ENCODE results near the gene LY6G6C.
A peak's percentile ranks its signal among the peaks of the same experiment; 100 is the strongest.

The LY6G6C gene, protein sequence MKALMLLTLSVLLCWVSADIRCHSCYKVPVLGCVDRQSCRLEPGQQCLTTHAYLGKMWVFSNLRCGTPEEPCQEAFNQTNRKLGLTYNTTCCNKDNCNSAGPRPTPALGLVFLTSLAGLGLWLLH

DNA sequence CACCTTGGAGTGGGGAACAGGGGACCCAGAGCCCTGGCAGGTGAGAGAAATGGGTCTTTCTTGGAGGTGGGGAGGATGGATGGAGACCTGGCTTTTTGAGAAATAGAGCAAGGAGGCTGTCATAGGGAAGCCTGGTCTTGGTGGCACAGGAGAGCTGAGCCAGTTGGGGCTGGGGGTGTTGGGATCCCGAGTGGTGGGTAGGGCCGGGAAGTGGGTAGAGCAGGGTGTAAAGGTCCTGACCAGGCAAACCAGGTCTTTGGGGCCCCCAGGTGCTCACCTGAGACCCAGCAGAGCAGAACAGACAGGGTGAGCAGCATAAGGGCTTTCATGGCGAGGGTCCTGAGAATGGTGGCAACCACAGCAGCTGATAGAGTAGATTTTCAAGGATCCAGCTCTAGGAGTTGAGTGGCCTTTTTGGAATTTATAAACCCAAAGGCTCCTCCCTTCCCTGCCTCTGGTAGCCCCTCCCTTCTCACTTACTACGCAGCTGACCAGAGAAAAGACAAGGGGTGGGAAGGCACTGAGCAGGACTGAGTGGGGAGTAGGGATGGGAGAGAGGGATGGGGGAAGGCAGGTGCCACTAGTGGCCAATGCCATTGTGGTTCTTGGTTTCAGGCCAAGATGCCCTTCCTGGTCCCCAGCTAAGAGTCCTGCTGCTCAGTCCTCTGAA is at the start of gene LY6G6C:
Gene LY6G6C (minus strand): TSS at position 396 of the 670 bp plus-strand sequence. CDS start 67 bp downstream, at position 329.
- DNase-seq = no peak

DNA sequence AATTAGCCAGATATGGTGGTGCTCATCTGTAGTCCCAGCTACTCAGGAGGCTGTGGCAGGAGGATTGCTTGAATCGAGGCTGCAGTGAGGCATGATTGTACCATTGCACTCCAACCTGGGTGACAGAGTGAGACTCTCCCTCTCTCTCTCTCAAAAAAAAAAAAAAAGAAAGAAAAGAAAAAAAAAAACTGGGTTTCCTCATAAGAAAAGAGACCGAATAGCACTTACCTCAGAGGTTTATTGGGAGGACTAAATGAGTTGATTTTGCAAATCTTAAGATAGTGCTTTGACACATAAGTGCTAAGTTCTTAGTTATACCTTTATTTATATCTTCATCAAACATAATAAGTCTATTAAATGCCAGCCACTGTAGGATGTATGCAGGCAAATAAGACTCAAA is 49.3 kb upstream of the LY6G6C start:
- DNase-seq = no peak

DNA sequence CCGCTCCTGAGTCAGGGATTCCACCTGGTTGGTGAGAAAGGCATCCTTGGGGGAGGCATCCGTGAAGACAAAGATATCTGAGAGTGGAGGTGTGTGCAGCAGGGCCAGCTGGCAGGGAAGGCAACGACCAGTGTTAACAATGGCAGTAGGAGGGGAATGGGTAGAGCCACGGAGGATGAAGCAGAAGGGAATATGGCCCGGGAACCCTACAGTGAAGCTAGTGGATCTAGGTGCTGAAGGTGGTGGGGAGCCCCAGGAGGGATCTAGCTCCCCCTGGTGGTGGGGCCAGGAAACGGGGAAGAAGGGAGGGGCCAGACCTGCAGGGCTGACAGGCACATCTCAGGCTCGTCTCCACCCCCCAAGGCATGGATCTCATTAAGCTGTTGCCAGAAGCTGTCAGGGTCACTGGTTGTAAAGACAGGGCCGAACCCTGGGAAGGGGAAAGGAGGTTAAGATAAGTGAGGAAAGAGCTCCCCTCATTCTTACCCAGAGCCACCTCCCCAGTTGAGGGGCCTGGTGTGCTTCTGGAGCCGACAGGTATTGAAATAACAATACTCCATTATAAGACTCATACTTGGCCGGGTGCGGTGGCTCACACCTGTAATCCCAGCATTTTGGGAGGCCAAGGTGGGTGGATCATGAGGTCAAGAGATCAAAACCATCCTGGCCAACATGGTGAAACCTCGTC is 48.3 kb upstream of the LY6G6C start:
- DNase-seq = peak; percentile 23 to 34

DNA sequence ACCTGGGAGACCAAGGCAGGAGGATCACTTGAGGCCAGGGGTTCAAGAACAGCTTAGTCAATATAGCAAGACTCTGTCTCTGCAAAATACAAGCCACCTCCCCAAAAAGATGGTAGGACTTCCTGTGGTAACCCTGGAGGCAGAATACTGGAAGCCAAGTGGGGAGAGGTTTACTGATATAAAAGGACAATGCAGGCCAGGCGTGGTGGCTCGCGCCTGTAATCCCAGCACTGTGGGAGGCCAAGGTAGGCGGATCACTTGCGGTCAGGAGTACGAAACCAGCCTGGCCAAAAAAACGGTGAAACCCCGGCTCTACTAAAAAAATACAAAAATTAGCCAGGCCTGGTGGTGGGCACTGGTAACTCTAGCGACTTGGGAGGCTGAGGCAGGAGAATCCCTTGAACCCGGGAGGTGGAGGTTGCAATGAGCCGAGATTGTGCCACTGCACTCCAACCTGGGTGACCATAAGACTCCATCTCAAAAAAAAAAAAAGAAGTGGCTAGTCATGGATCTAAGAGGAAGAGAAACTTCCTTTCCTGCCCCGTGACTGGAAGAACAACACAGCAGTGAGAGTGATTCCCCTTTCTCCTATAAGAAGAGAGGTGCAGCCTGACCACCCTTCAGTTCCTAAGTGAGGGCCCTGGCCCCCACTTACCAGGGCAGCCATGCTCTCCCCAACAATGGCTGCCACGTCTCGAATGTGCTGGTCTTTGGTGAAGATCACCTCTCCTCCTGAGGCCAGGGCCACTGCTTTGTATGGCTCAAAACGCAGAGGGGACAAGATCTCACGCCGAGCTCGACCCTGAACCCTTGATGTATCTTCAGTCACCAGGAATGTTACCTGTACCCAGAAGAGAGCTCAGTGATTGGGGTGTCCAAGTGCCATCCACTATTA is 47.1 kb upstream of the LY6G6C start:
- DNase-seq = no peak

DNA sequence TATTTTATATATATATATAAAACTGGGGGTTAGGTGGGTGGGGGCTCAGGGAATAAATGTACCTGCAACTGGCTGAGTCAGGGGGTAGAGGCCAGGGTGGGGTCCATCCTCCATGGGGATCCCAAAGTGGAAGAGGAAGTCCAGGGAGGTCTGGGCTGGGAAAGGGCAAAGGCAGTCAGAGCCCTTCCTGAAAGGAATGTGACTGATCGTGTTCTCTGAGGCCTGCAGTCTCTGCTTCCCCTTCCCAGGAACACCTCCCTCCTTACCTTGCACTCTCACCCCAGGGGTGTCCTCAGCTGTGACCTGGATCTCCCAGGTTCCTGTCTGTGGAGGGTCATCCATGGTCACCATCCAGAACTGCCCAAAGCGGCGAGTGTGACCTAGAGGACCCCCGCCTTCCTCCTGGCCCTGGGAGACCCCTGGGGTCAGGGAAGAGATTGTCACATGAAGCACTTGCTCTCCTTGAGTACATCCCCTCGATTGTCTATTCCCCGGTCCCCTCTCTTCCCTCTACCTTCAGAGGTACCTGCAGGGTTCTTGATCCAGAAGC is 45.6 kb upstream of the LY6G6C start:
- no peak for DNase-seq

DNA sequence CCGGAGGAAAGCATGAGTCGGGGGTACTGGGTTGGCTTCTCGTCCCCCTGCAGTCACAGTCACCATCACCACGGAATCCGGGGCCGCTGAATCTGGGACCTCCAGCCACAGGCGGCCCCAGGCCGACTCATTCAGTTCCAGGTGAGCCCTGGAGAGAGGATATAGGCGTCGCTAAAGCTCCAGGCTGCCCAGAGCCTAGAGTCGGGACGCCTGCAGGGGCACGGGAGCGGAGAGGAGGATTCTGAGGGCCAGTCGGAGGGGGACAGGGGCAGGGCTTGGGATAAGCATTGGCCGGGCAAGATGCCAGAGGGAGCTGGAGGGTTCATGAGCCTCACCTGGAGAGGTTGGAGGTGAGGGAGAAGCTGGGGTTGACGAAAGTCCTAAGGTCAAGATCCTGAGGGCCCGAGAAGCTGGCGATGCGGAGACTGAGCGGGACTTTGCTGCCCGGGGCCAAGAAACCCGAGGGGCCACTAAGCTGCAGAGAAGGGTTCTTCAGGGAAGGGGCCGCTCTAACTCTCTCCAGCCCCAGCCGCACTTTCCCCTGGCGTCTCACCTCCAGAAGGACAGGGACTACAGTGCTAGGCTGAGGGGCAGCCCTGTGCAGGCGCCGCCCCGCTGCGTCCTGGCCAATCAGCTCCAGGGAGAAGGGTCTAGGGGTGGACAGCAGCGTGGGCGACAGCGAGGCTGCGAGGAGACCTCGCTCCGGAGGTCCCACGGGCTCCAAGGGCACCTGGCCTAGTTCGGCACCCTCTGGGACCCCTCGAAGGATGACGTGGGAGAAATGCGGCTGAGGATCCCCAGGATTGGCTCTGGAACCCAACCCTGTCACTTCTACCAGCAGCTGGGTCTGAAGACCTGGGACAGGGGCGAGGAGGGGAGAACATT is 44.6 kb upstream of the LY6G6C start:
- DNase-seq = no peak

DNA sequence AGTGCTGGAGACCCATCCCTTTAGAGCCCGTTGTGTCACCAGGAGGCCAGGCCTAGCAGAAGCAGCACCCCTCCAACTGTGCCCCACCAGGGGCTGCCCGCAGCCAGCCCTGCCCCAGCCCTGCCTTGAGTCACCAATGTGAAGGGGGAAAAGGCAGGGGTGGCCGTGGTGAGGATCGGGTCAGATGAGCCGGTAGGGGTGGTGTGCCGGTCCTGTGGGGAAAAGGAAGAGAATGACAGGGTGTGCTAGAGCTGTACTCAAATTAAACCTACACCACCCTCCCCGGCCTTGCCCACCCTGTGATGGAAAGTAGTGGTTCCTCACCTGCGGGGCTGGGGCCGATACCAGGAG is 44.0 kb upstream of the LY6G6C start:
- DNase-seq = no peak

DNA sequence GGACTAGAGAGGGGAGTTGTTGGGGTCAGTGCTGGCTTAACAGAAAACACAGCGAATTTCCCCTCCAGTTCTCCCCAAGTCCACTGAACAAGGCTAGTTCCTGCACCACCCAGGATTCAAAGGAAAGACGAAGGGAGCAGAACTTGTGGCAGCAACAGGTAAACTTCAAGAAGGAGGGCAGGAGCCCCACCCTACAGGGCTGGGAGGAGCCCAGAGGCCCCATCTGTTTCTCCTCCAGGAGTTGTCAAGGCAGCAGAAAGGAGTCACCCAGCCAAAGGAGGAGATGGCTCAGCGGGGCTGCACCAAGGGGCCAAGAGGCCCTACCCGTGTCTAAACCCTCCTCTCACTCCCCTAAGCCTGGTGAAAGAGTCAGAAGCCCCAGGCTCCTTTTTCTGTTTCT is 42.7 kb upstream of the LY6G6C start:
- no peak for DNase-seq

DNA sequence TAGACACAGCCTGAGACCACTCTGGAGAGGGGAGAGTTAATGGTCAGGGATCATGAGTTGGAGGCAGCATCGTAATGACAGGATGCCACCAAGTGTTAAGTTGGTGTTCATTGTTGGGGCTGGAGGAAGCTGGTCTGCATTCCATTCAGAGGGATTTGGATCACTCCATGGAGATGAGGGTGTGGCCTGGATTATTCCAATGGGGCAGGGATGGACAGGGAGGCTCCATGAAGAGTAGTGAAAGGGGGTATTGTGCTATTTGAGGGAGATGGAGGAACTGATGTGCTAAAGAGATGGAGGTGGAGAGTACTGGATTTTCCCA is 42.0 kb upstream of the LY6G6C start:
- no peak for DNase-seq

DNA sequence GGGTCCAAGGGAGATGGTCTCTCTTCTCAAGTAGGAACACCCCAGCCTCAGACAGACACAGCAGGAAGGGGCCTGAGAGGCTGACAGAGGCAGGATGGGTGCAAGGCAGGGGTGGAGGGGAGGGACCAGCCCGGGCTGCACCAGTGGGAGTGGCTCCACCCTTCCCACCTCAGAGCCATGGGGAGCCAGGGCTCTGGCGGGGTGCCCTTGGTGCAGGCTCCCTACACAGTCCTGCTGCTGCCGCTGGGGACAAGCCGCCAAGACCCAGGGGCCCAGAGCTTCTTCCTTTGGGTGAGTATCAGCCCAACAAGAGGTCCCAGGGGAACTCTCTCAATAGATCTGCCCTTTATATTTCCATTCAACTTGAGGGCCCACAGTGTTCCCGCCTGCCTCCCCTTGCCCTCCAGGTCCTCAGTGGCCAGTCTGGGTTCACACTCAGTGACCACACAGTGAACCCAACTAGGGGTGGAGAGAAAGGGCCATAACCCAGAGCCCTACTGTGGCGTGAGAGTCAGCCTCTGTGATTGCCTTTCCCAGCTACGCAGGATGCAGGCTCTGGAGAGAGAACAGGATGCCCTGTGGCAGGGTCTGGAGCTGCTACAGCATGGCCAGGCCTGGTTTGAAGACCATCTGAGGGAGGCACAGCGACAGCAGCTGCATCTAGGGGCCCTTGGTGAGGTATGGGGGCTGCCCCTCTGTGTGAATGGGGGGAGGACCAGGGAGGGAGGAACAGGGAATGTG is 41.5 kb upstream of the LY6G6C start:
- no peak for DNase-seq

DNA sequence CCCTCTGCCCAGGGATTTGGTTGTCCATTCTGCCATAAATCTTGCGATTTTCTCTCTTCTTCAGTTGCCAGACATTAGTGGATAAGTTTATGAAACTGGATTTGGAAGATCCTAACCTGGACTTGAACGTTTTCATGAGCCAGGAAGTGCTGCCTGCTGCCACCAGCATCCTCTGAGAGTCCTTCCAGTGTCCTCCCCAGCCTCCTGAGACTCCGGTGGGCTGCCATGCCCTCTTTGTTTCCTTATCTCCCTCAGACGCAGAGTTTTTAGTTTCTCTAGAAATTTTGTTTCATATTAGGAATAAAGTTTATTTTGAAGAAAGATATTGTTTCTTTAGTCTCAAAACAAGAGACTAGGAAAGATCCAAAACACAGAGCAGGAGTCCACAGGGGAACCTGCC is 40.8 kb upstream of the LY6G6C start, which contains the start of gene SAPCD1:
Gene SAPCD1 (plus strand): TSS at position 301 of the 400 bp plus-strand sequence. CDS start 399 bp downstream, outside the sequence.
- DNase-seq = no peak

DNA sequence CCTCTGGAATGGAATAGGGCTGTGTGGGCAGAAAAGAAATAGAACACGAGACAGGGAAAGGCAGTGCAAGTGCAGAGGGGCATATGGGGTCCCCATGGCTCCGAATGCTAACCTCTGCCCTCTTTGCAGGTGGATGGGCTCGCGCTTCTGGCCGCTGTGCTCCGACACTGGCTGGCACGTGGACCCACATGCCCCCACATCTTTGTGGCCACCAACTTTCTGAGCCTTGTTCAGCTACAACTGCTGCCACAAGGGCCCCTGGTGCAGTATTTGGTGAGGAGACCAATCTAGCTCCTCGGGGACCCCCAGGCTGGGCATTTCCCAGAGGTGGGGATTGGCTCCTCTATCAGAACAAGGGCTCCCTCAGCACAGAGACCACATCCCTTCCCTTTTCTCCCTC is 39.8 kb upstream of the LY6G6C start:
- DNase-seq = no peak

DNA sequence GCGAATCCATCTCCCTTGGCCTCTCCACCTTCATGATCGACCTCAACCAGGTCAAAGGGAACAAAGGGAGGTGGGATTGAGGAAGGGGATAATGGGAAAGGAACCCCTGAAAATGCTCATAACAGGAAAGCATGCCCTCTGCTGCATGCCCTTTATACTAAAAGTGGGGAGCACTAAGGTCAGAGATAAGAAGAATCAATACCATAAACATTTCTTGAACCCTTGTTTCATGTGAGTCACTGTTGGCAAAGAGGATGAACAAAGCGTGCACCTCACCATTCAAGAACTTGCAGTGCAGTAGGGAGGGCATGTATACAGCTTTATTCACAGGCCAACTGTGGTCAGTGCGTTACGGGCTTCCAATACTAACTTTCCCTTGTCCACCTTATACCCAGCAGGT is 39.2 kb upstream of the LY6G6C start:
- DNase-seq = no peak

DNA sequence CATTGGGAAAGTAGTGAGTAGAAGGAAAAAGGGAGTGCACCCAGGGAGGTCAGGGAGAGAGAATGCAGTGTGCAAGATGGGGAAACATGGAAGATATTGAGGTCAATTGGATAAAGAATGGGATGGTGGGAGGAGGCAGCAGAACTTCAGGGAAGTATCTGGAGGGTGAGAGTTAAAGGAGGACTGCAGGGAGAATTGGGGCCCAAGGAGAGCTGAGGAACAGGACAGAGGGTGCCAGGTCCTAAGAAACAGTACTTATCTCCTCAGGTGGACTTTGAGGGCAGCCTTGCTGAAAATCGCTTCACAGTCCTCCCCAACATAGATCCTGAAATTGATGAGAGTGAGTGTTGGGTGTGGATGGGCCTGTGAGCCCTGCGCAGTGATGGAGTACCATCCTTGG is 36.7 kb upstream of the LY6G6C start:
- DNase-seq = no peak

DNA sequence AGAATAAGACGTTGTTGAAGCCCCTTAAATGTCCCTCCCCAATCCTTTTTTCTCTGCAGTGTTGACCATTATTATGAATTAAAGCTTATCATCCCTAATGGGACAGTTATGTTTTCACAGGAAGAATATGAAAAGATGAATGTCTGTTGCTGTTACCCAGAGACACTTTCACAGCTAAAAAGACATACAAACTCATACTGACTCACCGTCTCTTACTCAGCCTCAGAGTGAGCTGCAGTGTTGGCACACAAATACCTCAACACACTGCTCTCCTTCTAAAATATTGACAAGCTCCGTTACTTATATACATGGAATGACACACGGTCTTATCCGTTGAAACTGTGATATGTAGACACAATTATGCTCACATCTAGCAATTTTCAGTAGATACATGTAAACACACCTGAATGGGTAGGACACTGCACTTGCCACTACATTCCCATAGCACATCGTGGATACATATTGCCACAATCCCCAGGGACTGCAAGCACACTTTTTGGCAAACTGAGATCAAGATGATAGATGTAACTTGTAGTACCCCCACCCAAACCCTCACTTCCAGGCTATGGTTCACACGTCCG is 31.3 kb upstream of the LY6G6C start:
- no peak for DNase-seq

DNA sequence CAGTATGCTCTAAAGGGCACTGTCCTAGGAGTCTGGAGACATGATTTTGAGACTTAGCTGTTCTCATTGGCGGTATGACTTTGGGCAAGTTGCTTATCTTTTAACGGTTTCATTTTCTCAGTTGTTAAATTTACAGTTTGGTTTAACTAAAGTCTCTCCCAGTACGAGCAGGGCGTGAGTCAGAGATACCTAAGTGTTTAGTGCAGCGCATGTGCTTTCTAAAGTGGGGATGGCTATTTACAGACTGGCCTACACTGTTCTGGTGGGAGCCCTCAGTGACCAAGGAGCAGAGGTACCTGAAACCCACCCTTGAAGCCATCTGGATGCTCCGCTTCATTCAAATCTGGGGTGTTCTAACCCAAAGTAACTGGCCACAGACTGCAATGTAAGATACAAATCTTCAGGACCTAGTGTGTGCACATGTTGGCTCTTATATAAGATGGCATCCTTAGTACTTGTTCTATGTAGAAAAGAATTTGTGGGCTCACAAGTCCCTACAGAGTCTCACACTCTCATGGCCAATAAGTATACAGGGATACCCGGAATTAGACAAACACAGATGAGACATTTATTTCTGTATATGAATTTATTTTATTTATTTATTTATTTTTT is 29.0 kb upstream of the LY6G6C start:
- no peak for DNase-seq

DNA sequence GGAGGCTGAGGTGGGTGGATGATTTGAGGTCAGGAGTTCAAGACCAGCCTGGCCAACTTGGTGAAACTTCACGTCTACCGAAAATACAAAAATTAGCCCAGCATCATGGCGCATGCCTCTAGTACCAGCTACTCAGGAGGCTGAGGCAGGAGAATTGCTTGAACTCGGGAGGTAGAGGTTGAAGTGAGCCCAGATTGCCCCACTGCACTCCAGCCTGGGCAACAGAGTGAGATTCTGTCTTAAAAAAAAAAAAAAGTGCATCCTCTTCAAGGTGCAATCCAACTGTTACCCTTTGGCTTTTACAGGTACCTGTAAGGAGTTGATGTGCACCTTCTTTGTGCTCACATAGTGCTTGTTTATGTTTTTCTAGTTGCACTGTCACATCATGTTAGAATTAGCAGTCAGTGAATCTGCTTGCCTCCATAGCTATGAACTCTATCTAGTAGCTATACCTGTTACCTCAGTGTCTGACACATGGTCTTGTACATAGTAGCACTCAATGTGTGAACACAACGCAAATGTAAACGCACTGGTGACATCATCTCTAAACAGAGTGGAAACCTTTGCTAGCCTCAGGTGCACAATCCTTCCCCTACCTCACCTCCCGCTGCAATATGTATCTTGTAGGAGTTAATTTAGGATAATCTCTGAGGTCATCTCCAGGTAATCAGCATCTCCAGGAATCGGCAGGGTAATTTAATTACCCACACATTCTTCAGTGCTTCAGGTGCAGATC is 27.9 kb upstream of the LY6G6C start:
- DNase-seq = no peak

DNA sequence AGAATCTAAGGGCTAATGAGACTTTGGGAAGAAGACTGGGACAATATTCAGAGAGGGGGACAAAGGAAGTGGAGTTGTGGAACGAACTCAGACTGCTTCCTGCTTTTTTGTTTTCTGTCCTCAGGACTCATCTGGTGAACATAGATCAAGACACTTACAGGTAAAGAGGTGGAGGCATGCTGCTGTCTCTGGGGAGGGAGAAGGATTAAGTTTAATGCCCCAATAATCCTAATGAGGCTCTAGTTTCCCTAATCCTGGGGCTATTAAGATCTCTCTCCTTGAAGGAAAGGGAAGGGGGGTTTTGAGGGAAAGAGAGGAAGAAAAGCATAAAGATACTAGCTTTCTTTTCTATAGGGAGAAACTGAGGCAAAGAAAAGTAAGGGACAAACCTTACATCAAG is 22.9 kb upstream of the LY6G6C start:
- no peak for DNase-seq

DNA sequence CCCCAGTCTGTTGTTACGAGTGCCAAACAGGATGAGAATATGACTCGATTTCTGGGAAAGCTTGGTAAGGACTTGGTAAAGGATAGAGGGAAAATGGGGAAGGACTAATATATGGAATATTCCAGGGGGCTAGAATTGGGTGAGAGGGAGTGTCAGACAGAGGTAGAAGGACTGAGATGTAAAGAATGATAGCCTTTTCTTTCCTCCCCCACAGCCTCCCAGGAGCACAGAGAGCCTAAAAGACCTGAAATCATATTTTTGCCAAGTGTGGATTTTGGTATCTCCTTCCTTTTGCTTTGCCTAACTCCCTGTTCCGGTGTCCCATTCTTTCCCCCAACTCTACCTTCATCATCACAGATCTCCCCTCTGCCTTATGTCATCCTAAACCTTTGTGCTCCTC is 21.3 kb upstream of the LY6G6C start:
- DNase-seq = no peak

DNA sequence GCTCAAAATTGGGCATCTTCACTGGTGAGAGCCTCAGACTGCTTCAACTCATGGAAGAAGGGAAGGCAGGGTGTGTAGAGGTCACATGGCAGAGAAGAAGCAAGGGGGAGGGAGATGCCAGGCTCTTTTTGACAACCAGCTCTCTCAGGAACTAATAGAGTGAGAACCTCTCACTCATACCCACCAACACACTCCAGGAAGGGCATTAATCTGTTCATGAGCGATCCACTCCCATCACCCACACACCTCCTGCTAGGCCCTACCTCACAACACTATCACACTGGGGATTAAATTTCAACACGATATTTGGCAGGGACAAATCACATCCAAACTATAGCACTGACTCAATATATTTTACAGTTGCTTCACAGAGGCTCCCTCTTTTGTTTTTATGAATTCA is 20.3 kb upstream of the LY6G6C start:
- DNase-seq = no peak
